GM23338 (cell line): Measurements from ENCODE around the gene TCEANC. TPM values are rescaled to one million over a fixed set of nuclear protein-coding genes. Genes with fewer than 3 reads are reported as not detected.

Experiments used
- ATAC-seq: fragments of 200-7000 bp; cut with Tn5 transposase; 3 replicates; pipeline ENCODE4 v1.9.1; 2020
- DNase-seq: peaks from one replicate; pipeline ENCODE4 v3.0.0-alpha.2; 2015; ENCODE audit warnings: low spot score
- H2AFZ ChIP-seq: fragments of 200-600 bp; sonication (generic); 2 replicates; pipeline ENCODE4 v1.8.0; 2016; ENCODE audit warnings: antibody characterized with exemption, mild to moderate bottlenecking, moderate library complexity
- H3F3A ChIP-seq: fragments of 200-600 bp; sonication (generic); replicated peaks from 2 replicates; pipeline ENCODE4 v1.8.0; 2017; ENCODE audit warnings: antibody characterized with exemption, mixed run types, low read depth
- H3K27ac ChIP-seq: fragments of 200-600 bp; sonication (generic); 2 replicates; pipeline ENCODE4 v1.6.1; 2016; ENCODE audit warnings: low read depth
- H3K27me3 ChIP-seq: fragments of 200-600 bp; sonication (generic); 2 replicates; pipeline ENCODE4 v1.8.0; 2016; ENCODE audit warnings: mild to moderate bottlenecking, mixed run types, moderate library complexity; ENCODE audit not compliant: insufficient read depth
- H3K36me3 ChIP-seq: fragments of 200-600 bp; sonication (generic); 2 replicates; pipeline ENCODE4 v1.8.0; 2016; ENCODE audit warnings: mild to moderate bottlenecking; ENCODE audit not compliant: insufficient read depth
- H3K4me1 ChIP-seq: fragments of 200-600 bp; sonication (generic); 2 replicates; pipeline ENCODE4 v1.8.0; 2016; ENCODE audit warnings: mild to moderate bottlenecking, moderate library complexity; ENCODE audit not compliant: insufficient read depth
- H3K4me2 ChIP-seq: fragments of 200-600 bp; sonication (generic); 2 replicates; pipeline ENCODE4 v1.7.1; 2017; ENCODE audit warnings: mixed run types
- H3K4me3 ChIP-seq: fragments of 200-600 bp; sonication (generic); 2 replicates; pipeline ENCODE4 v1.6.1; 2016; ENCODE audit warnings: mixed run types
- H3K79me2 ChIP-seq: fragments of 200-600 bp; sonication (generic); replicated peaks from 2 replicates; pipeline ENCODE4 v1.8.0; 2017; ENCODE audit warnings: mild to moderate bottlenecking; ENCODE audit not compliant: insufficient read depth
- H3K9me2 ChIP-seq: fragments of 200-600 bp; sonication (generic); 2 replicates; pipeline ENCODE4 v1.8.0; 2017; ENCODE audit not compliant: insufficient read depth
- H4K20me1 ChIP-seq: fragments of 200-600 bp; sonication (generic); replicated peaks from 2 replicates; pipeline ENCODE4 v1.8.0; 2017; ENCODE audit warnings: mild to moderate bottlenecking; ENCODE audit not compliant: insufficient read depth
- H3K27ac Mint-ChIP-seq: 2 replicates; pipeline ENCODE4 v1.8.0; 2020; ENCODE audit warnings: inconsistent platforms, mild to moderate bottlenecking, moderate library complexity, mixed read lengths
- H3K27me3 Mint-ChIP-seq: 3 replicates; pipeline ENCODE4 v1.8.0; 2022; ENCODE audit warnings: low read depth, mild to moderate bottlenecking, moderate library complexity, mixed read lengths, inconsistent platforms; ENCODE audit not compliant: insufficient read depth, poor library complexity
- H3K36me3 Mint-ChIP-seq: 3 replicates; pipeline ENCODE4 v1.8.0; 2021; ENCODE audit warnings: low read depth, mild to moderate bottlenecking, inconsistent platforms, moderate library complexity, mixed read lengths
- H3K4me1 Mint-ChIP-seq: 3 replicates; pipeline ENCODE4 v1.8.0; 2020; ENCODE audit warnings: mild to moderate bottlenecking, inconsistent platforms, mixed read lengths
- H3K4me3 Mint-ChIP-seq: 3 replicates; pipeline ENCODE4 v1.8.0; 2021; ENCODE audit warnings: moderate library complexity, mild to moderate bottlenecking, inconsistent platforms, mixed read lengths
- H3K9me3 Mint-ChIP-seq: 3 replicates; pipeline ENCODE4 v1.8.0; 2020; ENCODE audit warnings: moderate library complexity, mild to moderate bottlenecking, inconsistent platforms, mixed read lengths
- EZH2 ChIP-seq: fragments of 200-600 bp; sonication (generic); IDR thresholded peaks from one replicate; pipeline ENCODE4 v1.8.0; 2017; ENCODE audit warnings: antibody characterized with exemption, mild to moderate bottlenecking, low read depth; ENCODE audit not compliant: unreplicated experiment
- JUNB ChIP-seq: IDR thresholded peaks from one replicate; pipeline ENCODE4 v1.6.1; 2016; ENCODE audit warnings: antibody characterized with exemption; ENCODE audit not compliant: unreplicated experiment
- NANOG ChIP-seq: IDR thresholded peaks from 2 replicates; pipeline ENCODE4 v1.6.1; 2016; ENCODE audit warnings: antibody characterized with exemption, borderline replicate concordance
- STAT1 ChIP-seq: IDR thresholded peaks from one replicate; pipeline ENCODE4 v1.6.1; 2016; ENCODE audit warnings: antibody characterized with exemption; ENCODE audit not compliant: unreplicated experiment
- ZNF114 ChIP-seq: fragments of 250-450 bp; sonication (Bioruptor Pico); IDR thresholded peaks from 2 replicates; pipeline ENCODE4 v1.5.0; 2020; ENCODE audit warnings: mild to moderate bottlenecking, moderate library complexity
- polyA plus RNA-seq: library from polyadenylated mRNA; unstranded; fragments of >200 nt; fragmentation: Nextera tagmentation; extraction: Ambion mirVana; gene quantifications from 2 replicates; pipeline ENCODE4 v1.2.1, GENCODE V29; 2016
- total RNA-seq: library from RNA; depleted of rRNA; stranded (reverse); fragments of >200 nt; shearing (Covaris generic); gene quantifications from 2 replicates; pipeline ENCODE4 v1.2.3, GENCODE V29; 2014
- TF ChIP-seq, protein P1 (sequence below): IDR thresholded peaks from one replicate; pipeline ENCODE4 v1.6.1; 2018; ENCODE audit warnings: antibody characterized with exemption; ENCODE audit not compliant: unreplicated experiment
- TF ChIP-seq, protein P2 (sequence below), 2 experiments: fragments of 200-600 bp in 1 of 2; sonication (generic) in 1 of 2; conservative IDR thresholded peaks; 2 replicates each; pipeline versions ENCODE4 v1.5.1 to v1.6.1; 2016 to 2017; ENCODE audit warnings: antibody characterized with exemption in 2 of 2, low read depth in 2 of 2, mild to moderate bottlenecking in 2 of 2, moderate library complexity in 1 of 2
- TF ChIP-seq, protein P3 (sequence below): IDR thresholded peaks from 2 replicates; pipeline ENCODE4 v1.6.1; 2016; ENCODE audit warnings: antibody characterized with exemption

TCEANC gene
- total and polyA plus RNA-seq, 2 experiments from 2014 or later: 1.2 to 2.5 TPM

DNA sequence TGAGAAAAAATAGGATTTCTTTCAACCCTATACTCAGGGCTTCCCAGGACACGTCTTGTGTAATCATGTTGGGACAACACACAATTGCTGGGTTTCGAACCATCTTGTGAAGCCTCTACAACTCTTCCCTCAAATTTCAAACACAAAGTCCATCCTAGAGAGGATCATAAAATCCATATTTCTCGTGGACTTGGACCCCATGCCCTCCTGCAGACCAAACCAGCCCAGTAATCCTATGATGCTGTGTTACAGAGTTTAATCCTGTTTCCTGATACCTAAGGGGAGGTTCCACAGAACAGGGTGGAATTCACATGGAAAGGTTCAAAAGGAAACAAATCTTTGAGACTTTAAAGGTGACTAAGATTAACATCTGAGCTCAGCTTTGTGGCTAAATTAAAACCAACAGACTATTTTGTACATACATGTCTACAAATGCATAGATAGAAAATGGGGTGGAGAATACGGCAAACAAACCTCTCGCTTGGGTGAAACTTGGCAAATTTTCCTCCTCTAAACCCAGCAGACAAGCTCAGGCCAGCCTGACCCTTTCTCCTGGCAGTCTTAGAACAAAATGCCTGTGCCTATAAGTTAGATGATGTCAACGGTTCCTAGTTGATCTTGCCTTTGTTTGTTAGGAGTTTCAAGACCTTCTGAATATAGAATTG lies 45.5 kb upstream of the TCEANC start (continued):
- TF ChIP-seq, protein P1, sequence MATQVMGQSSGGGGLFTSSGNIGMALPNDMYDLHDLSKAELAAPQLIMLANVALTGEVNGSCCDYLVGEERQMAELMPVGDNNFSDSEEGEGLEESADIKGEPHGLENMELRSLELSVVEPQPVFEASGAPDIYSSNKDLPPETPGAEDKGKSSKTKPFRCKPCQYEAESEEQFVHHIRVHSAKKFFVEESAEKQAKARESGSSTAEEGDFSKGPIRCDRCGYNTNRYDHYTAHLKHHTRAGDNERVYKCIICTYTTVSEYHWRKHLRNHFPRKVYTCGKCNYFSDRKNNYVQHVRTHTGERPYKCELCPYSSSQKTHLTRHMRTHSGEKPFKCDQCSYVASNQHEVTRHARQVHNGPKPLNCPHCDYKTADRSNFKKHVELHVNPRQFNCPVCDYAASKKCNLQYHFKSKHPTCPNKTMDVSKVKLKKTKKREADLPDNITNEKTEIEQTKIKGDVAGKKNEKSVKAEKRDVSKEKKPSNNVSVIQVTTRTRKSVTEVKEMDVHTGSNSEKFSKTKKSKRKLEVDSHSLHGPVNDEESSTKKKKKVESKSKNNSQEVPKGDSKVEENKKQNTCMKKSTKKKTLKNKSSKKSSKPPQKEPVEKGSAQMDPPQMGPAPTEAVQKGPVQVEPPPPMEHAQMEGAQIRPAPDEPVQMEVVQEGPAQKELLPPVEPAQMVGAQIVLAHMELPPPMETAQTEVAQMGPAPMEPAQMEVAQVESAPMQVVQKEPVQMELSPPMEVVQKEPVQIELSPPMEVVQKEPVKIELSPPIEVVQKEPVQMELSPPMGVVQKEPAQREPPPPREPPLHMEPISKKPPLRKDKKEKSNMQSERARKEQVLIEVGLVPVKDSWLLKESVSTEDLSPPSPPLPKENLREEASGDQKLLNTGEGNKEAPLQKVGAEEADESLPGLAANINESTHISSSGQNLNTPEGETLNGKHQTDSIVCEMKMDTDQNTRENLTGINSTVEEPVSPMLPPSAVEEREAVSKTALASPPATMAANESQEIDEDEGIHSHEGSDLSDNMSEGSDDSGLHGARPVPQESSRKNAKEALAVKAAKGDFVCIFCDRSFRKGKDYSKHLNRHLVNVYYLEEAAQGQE: no peak
- TF ChIP-seq, protein P2, sequence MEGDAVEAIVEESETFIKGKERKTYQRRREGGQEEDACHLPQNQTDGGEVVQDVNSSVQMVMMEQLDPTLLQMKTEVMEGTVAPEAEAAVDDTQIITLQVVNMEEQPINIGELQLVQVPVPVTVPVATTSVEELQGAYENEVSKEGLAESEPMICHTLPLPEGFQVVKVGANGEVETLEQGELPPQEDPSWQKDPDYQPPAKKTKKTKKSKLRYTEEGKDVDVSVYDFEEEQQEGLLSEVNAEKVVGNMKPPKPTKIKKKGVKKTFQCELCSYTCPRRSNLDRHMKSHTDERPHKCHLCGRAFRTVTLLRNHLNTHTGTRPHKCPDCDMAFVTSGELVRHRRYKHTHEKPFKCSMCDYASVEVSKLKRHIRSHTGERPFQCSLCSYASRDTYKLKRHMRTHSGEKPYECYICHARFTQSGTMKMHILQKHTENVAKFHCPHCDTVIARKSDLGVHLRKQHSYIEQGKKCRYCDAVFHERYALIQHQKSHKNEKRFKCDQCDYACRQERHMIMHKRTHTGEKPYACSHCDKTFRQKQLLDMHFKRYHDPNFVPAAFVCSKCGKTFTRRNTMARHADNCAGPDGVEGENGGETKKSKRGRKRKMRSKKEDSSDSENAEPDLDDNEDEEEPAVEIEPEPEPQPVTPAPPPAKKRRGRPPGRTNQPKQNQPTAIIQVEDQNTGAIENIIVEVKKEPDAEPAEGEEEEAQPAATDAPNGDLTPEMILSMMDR (conservative IDR thresholded peaks at IDR 0.05; ENCODE audit: low read depth in 2 of 2): no peak
- TF ChIP-seq STAT1 (no peak), EZH2 (no peak), ZNF114 (CRISPR knock-in tag) (no peak), JUNB (no peak)
- TF ChIP-seq, protein P3, sequence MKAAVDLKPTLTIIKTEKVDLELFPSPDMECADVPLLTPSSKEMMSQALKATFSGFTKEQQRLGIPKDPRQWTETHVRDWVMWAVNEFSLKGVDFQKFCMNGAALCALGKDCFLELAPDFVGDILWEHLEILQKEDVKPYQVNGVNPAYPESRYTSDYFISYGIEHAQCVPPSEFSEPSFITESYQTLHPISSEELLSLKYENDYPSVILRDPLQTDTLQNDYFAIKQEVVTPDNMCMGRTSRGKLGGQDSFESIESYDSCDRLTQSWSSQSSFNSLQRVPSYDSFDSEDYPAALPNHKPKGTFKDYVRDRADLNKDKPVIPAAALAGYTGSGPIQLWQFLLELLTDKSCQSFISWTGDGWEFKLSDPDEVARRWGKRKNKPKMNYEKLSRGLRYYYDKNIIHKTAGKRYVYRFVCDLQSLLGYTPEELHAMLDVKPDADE: no peak

DNA sequence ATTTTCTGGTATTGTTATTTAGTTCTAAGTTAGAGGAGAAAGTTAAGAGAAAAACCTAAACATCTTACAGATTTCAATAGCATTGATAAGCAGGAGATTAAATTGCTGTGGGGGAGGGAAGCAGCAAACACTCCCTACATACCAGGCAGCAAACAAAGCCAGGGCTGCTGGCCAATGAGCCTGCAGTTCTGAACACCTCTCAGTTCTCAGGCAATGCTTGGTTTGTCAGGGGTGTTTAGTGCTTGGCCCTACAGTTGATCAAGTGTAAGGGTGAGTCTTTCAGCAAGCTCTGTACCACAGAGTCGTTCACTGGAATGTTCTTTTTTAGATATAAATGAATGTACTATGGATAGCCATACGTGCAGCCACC lies 45.0 kb upstream of the TCEANC start:
- H3K9me2 ChIP-seq: no peaks in the 10 kb centered on the region
- no peaks in the 10 kb centered on the region for H3K27me3 ChIP-seq
- no peak overlapping the region for H3K4me3 ChIP-seq
- no peaks in the 10 kb centered on the region for H3K36me3 Mint-ChIP-seq
- peaks cover 11% of the 10 kb centered on the region for H3K4me1 Mint-ChIP-seq
- no peaks in the 10 kb centered on the region for H3K9me3 Mint-ChIP-seq
- DNase-seq (no peak), ATAC-seq (peak; percentile 68)
- no peaks in the 10 kb centered on the region for H3K79me2 ChIP-seq
- no peak overlapping the region for H3K4me3 Mint-ChIP-seq
- H3K4me2 ChIP-seq: no peak overlapping the region
- H3K27ac ChIP-seq: no peak overlapping the region
- H4K20me1 ChIP-seq: no peaks in the 10 kb centered on the region
- H3K27ac Mint-ChIP-seq: no peak overlapping the region
- H3K36me3 ChIP-seq: no peaks in the 10 kb centered on the region
- H2AFZ ChIP-seq: peak overlapping the region; percentile 4
- H3F3A ChIP-seq: no peaks in the 10 kb centered on the region
- H3K4me1 ChIP-seq: peaks cover 5% of the 10 kb centered on the region; the same call in 1 of the 2 replicates
- H3K27me3 Mint-ChIP-seq: no peaks in the 10 kb centered on the region
- TF ChIP-seq EZH2 (no peak), NANOG (no peak), ZNF114 (CRISPR knock-in tag) (no peak)
- TF ChIP-seq, protein P1: no peak
- TF ChIP-seq, protein P3: no peak
- TF ChIP-seq, protein P2 (conservative IDR thresholded peaks at IDR 0.05; ENCODE audit: low read depth in 2 of 2): no peak
